GM12878 (cell line): Measurements from ENCODE around the gene SCNN1B. TPM values are rescaled to one million over a fixed set of nuclear protein-coding genes. Genes with fewer than 3 reads are reported as not detected.

Source experiments
- ATAC-seq: fragments of 200-7000 bp; cut with Tn5 transposase; 3 replicates; pipeline ENCODE4 v1.9.1; 2020; ENCODE audit warnings: mild to moderate bottlenecking, moderate library complexity
- BruUV-seq: library from RNA; stranded (reverse); fragments of 400-500 nt; replicated peaks from 2 replicates; lab custom pipeline; 2021; lab: Mats Ljungman, UMichigan
- CTCF ChIA-PET: fragments of 300-600 bp; sonication (Branson Sonifier 250); formaldehyde crosslinking; extraction: SDS; loops from one replicate; lab custom pipeline; 2021; ENCODE audit warnings: inconsistent platforms; lab: Yijun Ruan, JAX
- POLR2A ChIA-PET: fragments of 350-600 bp; formaldehyde crosslinking; extraction: SDS; loops from one replicate; lab custom pipeline; 2021; ENCODE audit warnings: inconsistent platforms; lab: Charles Lee
- RAD21 ChIA-PET: fragments of 300-600 bp; sonication (Branson Sonifier 250); formaldehyde crosslinking; loops from one replicate; lab custom pipeline; 2023; ENCODE audit warnings: antibody characterized with exemption; ENCODE audit not compliant: unreplicated experiment; lab: Charles Lee
- SMC1A ChIA-PET: fragments of 300-600 bp; sonication (Branson Sonifier 250); formaldehyde crosslinking; loops from one replicate; lab custom pipeline; 2023; ENCODE audit not compliant: unreplicated experiment, uncharacterized antibody; lab: Charles Lee
- DNase-seq: peaks from one replicate; pipeline ENCODE4 v3.0.0-alpha.2; 2011; ENCODE audit warnings: low read depth, low spot score
- FAIRE-seq: peaks from 3 replicates; lab custom pipeline; 2011; peaks lifted over from hg19 to GRCh38; lab: Jason Lieb, UNC
- H2AFZ ChIP-seq: 2 replicates; pipeline ENCODE4 v1.6.0; 2011; ENCODE audit warnings: low read depth, low read length, control low read depth; ENCODE audit not compliant: control insufficient read depth
- H3K27ac ChIP-seq: 2 replicates; pipeline ENCODE4 v1.5.1; 2011; ENCODE audit warnings: control low read depth; ENCODE audit not compliant: control insufficient read depth, insufficient read depth
- H3K27me3 ChIP-seq, 2 experiments: replicated peaks in 1 of 2; 2 replicates each; pipeline versions ENCODE4 v1.6.0 to v1.6.1; 2011; ENCODE audit warnings: low read length in 1 of 2; ENCODE audit not compliant: control insufficient read depth in 2 of 2, insufficient read depth in 2 of 2
- H3K36me3 ChIP-seq, 2 experiments: 2 replicates each; pipeline ENCODE4 v1.5.1; 2011; ENCODE audit warnings: low read length in 1 of 2; ENCODE audit not compliant: control insufficient read depth in 2 of 2, insufficient read depth in 2 of 2
- H3K4me1 ChIP-seq: 2 replicates; pipeline ENCODE4 v1.6.1; 2011; ENCODE audit warnings: mild to moderate bottlenecking, low read length, moderate library complexity, mixed read lengths; ENCODE audit not compliant: control insufficient read depth, insufficient read depth
- H3K4me2 ChIP-seq: 2 replicates; pipeline ENCODE4 v1.6.0; 2011; ENCODE audit warnings: control low read depth; ENCODE audit not compliant: control insufficient read depth, insufficient read depth
- H3K4me3 ChIP-seq: fragments of 200-600 bp; sonication (generic); 2 replicates; pipeline ENCODE4 v1.5.1; 2016
- H3K79me2 ChIP-seq: 2 replicates; pipeline ENCODE4 v1.6.0; 2011; ENCODE audit warnings: low read length; ENCODE audit not compliant: control insufficient read depth, insufficient read depth
- H3K9ac ChIP-seq: 2 replicates; pipeline ENCODE4 v1.8.0; 2011; ENCODE audit warnings: low read length, control low read depth, mixed read lengths; ENCODE audit not compliant: control insufficient read depth, insufficient read depth
- H3K9me3 ChIP-seq: replicated peaks from 3 replicates; pipeline ENCODE4 v1.5.1; 2011; ENCODE audit warnings: mild to moderate bottlenecking, low read length; ENCODE audit not compliant: control insufficient read depth, insufficient read depth
- H4K20me1 ChIP-seq: 2 replicates; pipeline ENCODE4 v1.6.0; 2011; ENCODE audit not compliant: control insufficient read depth, insufficient read depth
- CBFB ChIP-seq: IDR thresholded peaks from 2 replicates; pipeline ENCODE4 v1.6.1; 2016; ENCODE audit warnings: antibody characterized with exemption, low read depth
- CBX5 ChIP-seq: sonication (generic); IDR thresholded peaks from 2 replicates; pipeline ENCODE4 v1.6.1; 2016; ENCODE audit warnings: low read depth, moderate library complexity, mild to moderate bottlenecking, inconsistent platforms
- DPF2 ChIP-seq: fragments of 450-650 bp; IDR thresholded peaks from 2 replicates; pipeline ENCODE4 v1.6.1; 2017; ENCODE audit warnings: mild to moderate bottlenecking
- FOXK2 ChIP-seq: fragments of 450-650 bp; IDR thresholded peaks from 2 replicates; pipeline ENCODE4 v1.6.1; 2017; ENCODE audit warnings: mild to moderate bottlenecking, moderate library complexity
- FOXM1 ChIP-seq: IDR thresholded peaks from 2 replicates; pipeline ENCODE4 v1.6.1; 2012; ENCODE audit warnings: low read depth, mild to moderate bottlenecking, inconsistent platforms, low read length, moderate library complexity
- HCFC1 ChIP-seq: fragments of 150-350 bp; IDR thresholded peaks from 2 replicates; pipeline ENCODE4 v1.6.1; 2014; ENCODE audit warnings: low read length
- JUND ChIP-seq: IDR thresholded peaks from 2 replicates; pipeline ENCODE4 v1.6.1; 2012; ENCODE audit warnings: low read depth, mild to moderate bottlenecking, low read length, improper control_type of control experiment, moderate library complexity
- KAT2A ChIP-seq: conservative IDR thresholded peaks from 2 replicates; pipeline ENCODE4 v1.6.1; 2011; ENCODE audit warnings: low read depth, low read length; ENCODE audit not compliant: control insufficient read depth
- LARP7 ChIP-seq: fragments of 450-650 bp; IDR thresholded peaks from 2 replicates; pipeline ENCODE4 v1.6.1; 2017; ENCODE audit warnings: mild to moderate bottlenecking
- MYC ChIP-seq: IDR thresholded peaks from 2 replicates; pipeline ENCODE4 v1.6.1; 2011; ENCODE audit warnings: mild to moderate bottlenecking, low read length, moderate library complexity, inconsistent platforms; ENCODE audit not compliant: insufficient read depth, insufficient replicate concordance, insufficient read length, severe bottlenecking
- PKNOX1 ChIP-seq: fragments of 450-650 bp; IDR thresholded peaks from 2 replicates; pipeline ENCODE4 v1.6.1; 2016; ENCODE audit warnings: mild to moderate bottlenecking
- RFX5 ChIP-seq: IDR thresholded peaks from 2 replicates; pipeline ENCODE4 v1.6.1; 2011; ENCODE audit warnings: low read depth, low read length, improper control_type of control experiment
- SREBF1 ChIP-seq: IDR thresholded peaks from 2 replicates; pipeline ENCODE4 v1.6.1; 2012; ENCODE audit warnings: mild to moderate bottlenecking, low read length
- ZZZ3 ChIP-seq: IDR thresholded peaks from 2 replicates; pipeline ENCODE4 v1.6.1; 2011; ENCODE audit warnings: low read depth; ENCODE audit not compliant: control insufficient read depth, insufficient read length
- WGBS: methylation state at CpG from one replicate; pipeline ENCODE4 v1.1.6; 2016; ENCODE audit warnings: low lambda C conversion rate; ENCODE audit not compliant: insufficient replicate concordance, insufficient coverage; ENCODE audit errors: missing lambda C conversion rate; 5-methylcytosine and 5-hydroxymethylcytosine counted together
- in situ Hi-C: fragments of 300-500 bp; cut with MboI; formaldehyde crosslinking; loops from 9 replicates; pipeline ENCODE4 v1.14.3; 2018; ENCODE audit warnings: mixed read lengths
- intact Hi-C: fragments of 100-400 bp; cut with micrococcal nuclease; formaldehyde crosslinking; loops from one replicate; pipeline ENCODE4 v1.14.2; 2022; ENCODE audit not compliant: unreplicated experiment
- polyA plus RNA-seq, 11 experiments: library from polyadenylated mRNA; depleted of rRNA in 4 of 11; unstranded in 6 of 11; stranded (reverse) in 5 of 11; fragments of >200 nt; fragmentation: Nextera tagmentation in 4 of 11; fragmentation: Illumina TruSeq in 1 of 11; extraction: Ambion mirVana in 4 of 11; extraction: Trizol in 1 of 11; gene quantifications; 1 replicate in 1 of 11; 2 replicates in 10 of 11; pipeline versions ENCODE4 v1.2.1 to v1.2.3, GENCODE V29; 2011 to 2016; ENCODE audit warnings: inconsistent platforms in 2 of 11, missing spikeins in 2 of 11, low read depth in 1 of 11
- total RNA-seq, 4 experiments: library from RNA; depleted of rRNA in 3 of 4; stranded (reverse); fragments of >200 nt in 3 of 4; fragmentation: Illumina TruSeq in 1 of 4; extraction: Trizol in 1 of 4; gene quantifications; 2 replicates each; pipeline versions ENCODE4 v1.2.1 to v1.2.3, GENCODE V29; 2013 to 2021
- TF ChIP-seq, protein P1 (sequence below): fragments of 450-650 bp; formaldehyde crosslinking; IDR thresholded peaks from 2 replicates; pipeline ENCODE4 v1.4.0; 2022; ENCODE audit warnings: mild to moderate bottlenecking, moderate library complexity
- TF ChIP-seq, protein P2 (sequence below): IDR thresholded peaks from 2 replicates; pipeline ENCODE4 v1.6.1; 2011; ENCODE audit warnings: borderline replicate concordance, low read depth, mild to moderate bottlenecking, moderate library complexity, low read length; ENCODE audit not compliant: insufficient read depth, poor library complexity, severe bottlenecking
- TF ChIP-seq, protein P3 (sequence below): IDR thresholded peaks from 2 replicates; pipeline ENCODE4 v1.6.1; 2012; ENCODE audit warnings: low read depth, low read length, improper control_type of control experiment

The SCNN1B gene
- total and polyA plus RNA-seq, 10 of the 15 experiments (the other 5 are each of a cell fraction or from before 2014, with no cell fraction given), result 0.28 to 1.5 (median 0.64) TPM

DNA sequence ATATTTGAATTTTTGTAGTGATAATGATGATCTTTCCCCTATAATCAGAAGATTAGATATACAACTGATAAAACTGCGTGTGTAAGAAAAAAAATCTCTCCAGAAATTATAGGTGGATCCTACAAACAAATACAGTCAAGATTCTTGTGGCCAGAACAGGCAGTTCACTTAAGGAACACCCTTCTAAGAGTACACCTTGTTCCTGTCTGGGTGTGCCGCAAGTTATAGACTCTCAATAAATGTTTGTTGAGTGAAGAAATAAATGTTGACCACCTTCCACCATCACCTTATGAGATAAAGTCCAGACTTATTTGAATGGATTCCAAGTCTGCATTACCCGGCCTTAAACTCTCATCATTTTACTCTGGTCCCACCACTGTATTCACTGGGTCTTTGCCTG, 45.7 kb upstream of the SCNN1B start:
- ChIA-PET POLR2A (no interaction called here), SMC1A (interaction anchor here (0.7 to 1.6 kb wide), 3 partner anchors 10 to 38 kb away, joined by 3 to 4 read pairs (median 3); no protein-coding TSS in a partner anchor), RAD21 (no interaction called here), CTCF (no interaction called here)
- no peaks in the 10 kb centered on the region for H3K79me2 ChIP-seq
- H3K4me1 ChIP-seq, result no peaks in the 10 kb centered on the region
- no peak overlapping the region for H3K27ac ChIP-seq
- no peaks in the 10 kb centered on the region for H3K9me3 ChIP-seq
- no peak overlapping the region for H3K4me2 ChIP-seq
- H3K27me3 ChIP-seq, result no peaks in the 10 kb centered on the region
- intact Hi-C loops (no loop called here), in situ Hi-C loops (no loop called here)
- FAIRE-seq, result no peak
- BruUV-seq, result no TSS peak
- no peak for TF ChIP-seq RFX5
- no peak for TF ChIP-seq KAT2A
- TF ChIP-seq PKNOX1, result no peak
- TF ChIP-seq, protein P1, sequence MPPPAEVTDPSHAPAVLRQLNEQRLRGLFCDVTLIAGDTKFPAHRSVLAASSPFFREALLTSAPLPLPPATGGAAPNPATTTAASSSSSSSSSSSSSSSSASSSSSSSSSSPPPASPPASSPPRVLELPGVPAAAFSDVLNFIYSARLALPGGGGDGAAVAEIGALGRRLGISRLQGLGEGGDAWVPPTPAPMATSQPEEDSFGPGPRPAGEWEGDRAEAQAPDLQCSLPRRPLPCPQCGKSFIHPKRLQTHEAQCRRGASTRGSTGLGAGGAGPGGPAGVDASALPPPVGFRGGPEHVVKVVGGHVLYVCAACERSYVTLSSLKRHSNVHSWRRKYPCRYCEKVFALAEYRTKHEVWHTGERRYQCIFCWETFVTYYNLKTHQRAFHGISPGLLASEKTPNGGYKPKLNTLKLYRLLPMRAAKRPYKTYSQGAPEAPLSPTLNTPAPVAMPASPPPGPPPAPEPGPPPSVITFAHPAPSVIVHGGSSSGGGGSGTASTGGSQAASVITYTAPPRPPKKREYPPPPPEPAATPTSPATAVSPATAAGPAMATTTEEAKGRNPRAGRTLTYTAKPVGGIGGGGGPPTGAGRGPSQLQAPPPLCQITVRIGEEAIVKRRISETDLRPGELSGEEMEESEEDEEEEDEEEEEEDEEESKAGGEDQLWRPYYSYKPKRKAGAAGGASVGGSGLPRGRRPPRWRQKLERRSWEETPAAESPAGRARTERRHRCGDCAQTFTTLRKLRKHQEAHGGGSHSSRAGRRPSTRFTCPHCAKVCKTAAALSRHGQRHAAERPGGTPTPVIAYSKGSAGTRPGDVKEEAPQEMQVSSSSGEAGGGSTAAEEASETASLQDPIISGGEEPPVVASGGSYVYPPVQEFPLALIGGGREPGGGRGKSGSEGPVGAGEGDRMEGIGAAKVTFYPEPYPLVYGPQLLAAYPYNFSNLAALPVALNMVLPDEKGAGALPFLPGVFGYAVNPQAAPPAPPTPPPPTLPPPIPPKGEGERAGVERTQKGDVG (CRISPR knock-in tag), result no peak
- no peak for TF ChIP-seq HCFC1
- TF ChIP-seq JUND, result no peak
- no peak for TF ChIP-seq FOXK2
- TF ChIP-seq CBX5, result no peak
- TF ChIP-seq, protein P2, sequence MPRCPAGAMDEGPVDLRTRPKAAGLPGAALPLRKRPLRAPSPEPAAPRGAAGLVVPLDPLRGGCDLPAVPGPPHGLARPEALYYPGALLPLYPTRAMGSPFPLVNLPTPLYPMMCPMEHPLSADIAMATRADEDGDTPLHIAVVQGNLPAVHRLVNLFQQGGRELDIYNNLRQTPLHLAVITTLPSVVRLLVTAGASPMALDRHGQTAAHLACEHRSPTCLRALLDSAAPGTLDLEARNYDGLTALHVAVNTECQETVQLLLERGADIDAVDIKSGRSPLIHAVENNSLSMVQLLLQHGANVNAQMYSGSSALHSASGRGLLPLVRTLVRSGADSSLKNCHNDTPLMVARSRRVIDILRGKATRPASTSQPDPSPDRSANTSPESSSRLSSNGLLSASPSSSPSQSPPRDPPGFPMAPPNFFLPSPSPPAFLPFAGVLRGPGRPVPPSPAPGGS, result no peak
- TF ChIP-seq, protein P3, sequence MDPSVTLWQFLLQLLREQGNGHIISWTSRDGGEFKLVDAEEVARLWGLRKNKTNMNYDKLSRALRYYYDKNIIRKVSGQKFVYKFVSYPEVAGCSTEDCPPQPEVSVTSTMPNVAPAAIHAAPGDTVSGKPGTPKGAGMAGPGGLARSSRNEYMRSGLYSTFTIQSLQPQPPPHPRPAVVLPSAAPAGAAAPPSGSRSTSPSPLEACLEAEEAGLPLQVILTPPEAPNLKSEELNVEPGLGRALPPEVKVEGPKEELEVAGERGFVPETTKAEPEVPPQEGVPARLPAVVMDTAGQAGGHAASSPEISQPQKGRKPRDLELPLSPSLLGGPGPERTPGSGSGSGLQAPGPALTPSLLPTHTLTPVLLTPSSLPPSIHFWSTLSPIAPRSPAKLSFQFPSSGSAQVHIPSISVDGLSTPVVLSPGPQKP, result no peak
- no peak for TF ChIP-seq ZZZ3
- TF ChIP-seq SREBF1, result no peak
- no peak for TF ChIP-seq FOXM1
- no peak for TF ChIP-seq CBFB
- no peak for TF ChIP-seq MYC
- TF ChIP-seq DPF2, result no peak
- no peak for TF ChIP-seq LARP7
- H2AFZ ChIP-seq, result no peak overlapping the region
- H3K4me3 ChIP-seq, result no peak overlapping the region
- no peaks in the 10 kb centered on the region for H4K20me1 ChIP-seq
- no peaks in the 10 kb centered on the region for H3K36me3 ChIP-seq
- WGBS, result 36% methylated on average over 3 of the region's 3 CpGs
- DNase-seq, result no peak
- H3K9ac ChIP-seq, result no peak overlapping the region
- no peak for ATAC-seq
